ENCODE results near the gene GLTP. TPM values are rescaled to one million over a fixed set of nuclear protein-coding genes. Genes with fewer than 3 reads are reported as not detected.

GLTP gene
- total RNA-seq, 1 experiment from 2014 or later, result 15.5 TPM

DNA sequence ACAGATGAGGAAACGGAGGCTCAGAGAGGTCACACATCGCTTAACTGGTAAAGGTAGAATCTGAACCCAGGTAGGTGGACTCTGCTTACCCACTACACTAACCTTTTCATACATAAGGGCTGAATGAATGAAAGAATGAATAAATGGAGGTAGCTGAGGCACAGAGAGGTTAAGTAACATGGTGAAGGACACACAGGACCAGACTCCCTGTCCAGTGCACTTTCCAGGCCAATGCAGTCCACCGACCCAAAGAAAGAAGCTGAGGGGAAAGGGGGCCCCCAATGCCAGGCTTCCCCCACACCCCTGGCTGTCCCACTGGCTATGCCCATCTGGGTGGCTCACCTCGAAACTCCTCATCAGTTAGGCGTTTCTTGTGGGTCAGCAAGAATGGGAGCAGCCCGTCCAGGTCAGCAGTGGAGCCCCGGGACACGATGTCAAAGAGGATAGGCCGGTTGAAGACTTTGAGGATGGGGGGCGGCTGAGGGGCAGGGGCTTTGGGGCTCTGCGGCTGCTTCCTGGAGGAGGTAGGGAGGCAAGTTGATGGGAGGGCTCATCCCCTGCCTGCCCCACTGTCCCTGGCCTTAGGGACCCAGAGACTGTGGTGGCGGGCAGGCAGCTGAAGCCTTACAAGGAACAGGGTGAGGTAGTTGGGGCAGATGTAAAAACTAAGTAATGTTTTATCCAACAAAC is 72.2 kb downstream of the GLTP start:
- H3K23me2 ChIP-seq (ENCODE audit: insufficient read length, low read depth, low read length, poor library complexity, severe bottlenecking), result no peaks in the 10 kb centered on the region
- no peak overlapping the region for H2BK5ac ChIP-seq (ENCODE audit: insufficient read length, low read length)
- H3K27me3 ChIP-seq (ENCODE audit: insufficient read depth, low read length), result no peaks in the 10 kb centered on the region
- no peak overlapping the region for H3K27ac ChIP-seq (ENCODE audit: insufficient read length, low read depth, low read length)
- H4K8ac ChIP-seq (replicated peaks; ENCODE audit: insufficient read length, low read depth, low read length), result no peak overlapping the region
- H3K9me3 ChIP-seq (ENCODE audit: control insufficient read depth, low read depth, low read length), result no peaks in the 10 kb centered on the region
- H2BK12ac ChIP-seq (ENCODE audit: insufficient read length, low read depth, low read length), result no peak overlapping the region
- H3K9me3 Mint-ChIP-seq, result no peaks in the 10 kb centered on the region
- H3K18ac ChIP-seq (ENCODE audit: insufficient read length, low read depth, low read length), result no peak overlapping the region
- TF ChIP-seq, protein P1, sequence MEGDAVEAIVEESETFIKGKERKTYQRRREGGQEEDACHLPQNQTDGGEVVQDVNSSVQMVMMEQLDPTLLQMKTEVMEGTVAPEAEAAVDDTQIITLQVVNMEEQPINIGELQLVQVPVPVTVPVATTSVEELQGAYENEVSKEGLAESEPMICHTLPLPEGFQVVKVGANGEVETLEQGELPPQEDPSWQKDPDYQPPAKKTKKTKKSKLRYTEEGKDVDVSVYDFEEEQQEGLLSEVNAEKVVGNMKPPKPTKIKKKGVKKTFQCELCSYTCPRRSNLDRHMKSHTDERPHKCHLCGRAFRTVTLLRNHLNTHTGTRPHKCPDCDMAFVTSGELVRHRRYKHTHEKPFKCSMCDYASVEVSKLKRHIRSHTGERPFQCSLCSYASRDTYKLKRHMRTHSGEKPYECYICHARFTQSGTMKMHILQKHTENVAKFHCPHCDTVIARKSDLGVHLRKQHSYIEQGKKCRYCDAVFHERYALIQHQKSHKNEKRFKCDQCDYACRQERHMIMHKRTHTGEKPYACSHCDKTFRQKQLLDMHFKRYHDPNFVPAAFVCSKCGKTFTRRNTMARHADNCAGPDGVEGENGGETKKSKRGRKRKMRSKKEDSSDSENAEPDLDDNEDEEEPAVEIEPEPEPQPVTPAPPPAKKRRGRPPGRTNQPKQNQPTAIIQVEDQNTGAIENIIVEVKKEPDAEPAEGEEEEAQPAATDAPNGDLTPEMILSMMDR (conservative IDR thresholded peaks at IDR 0.05), result no peak
- H3K36me3 Mint-ChIP-seq (ENCODE audit: insufficient read depth in 1 of 3, low read depth in 3 of 3), result peaks cover 0 to 2% (median 0%) of the 10 kb centered on the region in 3 experiments; a peak in 2 of 7 replicates
- no peaks in the 10 kb centered on the region for H4K20me1 ChIP-seq (ENCODE audit: control insufficient read depth, insufficient read depth, insufficient read length)
- H3K27me3 Mint-ChIP-seq (ENCODE audit: low read depth), result no peaks in the 10 kb centered on the region
- H3K4me3 Mint-ChIP-seq, result no peak overlapping the region
- no peak overlapping the region for H2BK20ac ChIP-seq (ENCODE audit: low read depth, low read length, poor library complexity, severe bottlenecking)
- no peaks in the 10 kb centered on the region for H3K79me1 ChIP-seq (ENCODE audit: insufficient read depth, low read depth, low read length, poor library complexity, severe bottlenecking)
- WGBS (ENCODE audit: extremely low coverage, insufficient read length, low lambda C conversion rate), result no CpG with 5 or more reads among the region's 12 CpGs
- no peak overlapping the region for H3K56ac ChIP-seq (ENCODE audit: insufficient read length, low read depth, low read length)
- DNase-seq, result no peak
- no peak overlapping the region for H3K4me2 ChIP-seq (ENCODE audit: insufficient read depth, insufficient read length, low read length)
- H3K27ac Mint-ChIP-seq, result no peak overlapping the region
- H3K23ac ChIP-seq (ENCODE audit: insufficient read length, low read depth, low read length), result no peak overlapping the region
- no peaks in the 10 kb centered on the region for H3K79me2 ChIP-seq (ENCODE audit: insufficient read depth, low read length)
- H4K5ac ChIP-seq (ENCODE audit: insufficient read length, low read depth, low read length), result no peak overlapping the region
- H2BK15ac ChIP-seq (ENCODE audit: low read depth, low read length), result no peak overlapping the region
- no peak overlapping the region for H3K14ac ChIP-seq (ENCODE audit: insufficient read depth, low read length)
- no peak overlapping the region for H2AFZ ChIP-seq (ENCODE audit: low read length)
- no peak overlapping the region for H2AK5ac ChIP-seq (ENCODE audit: insufficient read length, low read length)
- H3K9ac ChIP-seq (ENCODE audit: extremely low read depth, insufficient read length, low read length), result no peak overlapping the region
- no peak overlapping the region for H3K4ac ChIP-seq (ENCODE audit: low read depth, low read length)
- no peak overlapping the region for H3T11ph ChIP-seq (ENCODE audit: low read length)
- H3K4me1 ChIP-seq (ENCODE audit: insufficient read depth, low read length), result no peaks in the 10 kb centered on the region
- peaks cover 6 to 7% of the 10 kb centered on the region in 2 experiments; a peak in 3 of 4 replicates for H3K4me1 Mint-ChIP-seq
- H2BK120ac ChIP-seq (ENCODE audit: low read depth, low read length, poor library complexity, severe bottlenecking), result no peak overlapping the region
- no peak overlapping the region for H4K91ac ChIP-seq (ENCODE audit: insufficient read length, low read depth, low read length)

Data from H9 (cell line).